ENCODE measurements around the gene FN1.

FN1 gene

DNA sequence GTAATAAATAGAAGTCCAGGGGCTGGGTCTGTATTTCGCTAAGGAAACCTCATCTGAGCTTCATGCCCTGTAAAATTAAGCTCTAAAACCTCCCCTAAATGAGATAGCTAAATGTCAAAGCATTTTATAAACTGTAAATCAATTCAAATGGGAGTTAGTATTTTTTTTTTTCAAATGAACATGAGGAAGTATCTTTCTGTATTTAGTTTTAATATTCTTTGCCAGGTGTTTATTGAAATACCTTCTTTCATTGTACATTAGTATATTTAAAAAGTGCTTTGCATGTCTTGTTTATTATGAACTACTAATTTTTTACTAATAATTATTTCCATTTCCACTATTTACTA is 76.3 kb downstream of the FN1 start:
- in situ Hi-C loops (cut with MboI; ENCODE audit: low pct_unique_long_range_greater_than_20kb, low sequenced_read_pairs, unreplicated experiment), result no loop called here
- TF ChIP-seq, protein P1, sequence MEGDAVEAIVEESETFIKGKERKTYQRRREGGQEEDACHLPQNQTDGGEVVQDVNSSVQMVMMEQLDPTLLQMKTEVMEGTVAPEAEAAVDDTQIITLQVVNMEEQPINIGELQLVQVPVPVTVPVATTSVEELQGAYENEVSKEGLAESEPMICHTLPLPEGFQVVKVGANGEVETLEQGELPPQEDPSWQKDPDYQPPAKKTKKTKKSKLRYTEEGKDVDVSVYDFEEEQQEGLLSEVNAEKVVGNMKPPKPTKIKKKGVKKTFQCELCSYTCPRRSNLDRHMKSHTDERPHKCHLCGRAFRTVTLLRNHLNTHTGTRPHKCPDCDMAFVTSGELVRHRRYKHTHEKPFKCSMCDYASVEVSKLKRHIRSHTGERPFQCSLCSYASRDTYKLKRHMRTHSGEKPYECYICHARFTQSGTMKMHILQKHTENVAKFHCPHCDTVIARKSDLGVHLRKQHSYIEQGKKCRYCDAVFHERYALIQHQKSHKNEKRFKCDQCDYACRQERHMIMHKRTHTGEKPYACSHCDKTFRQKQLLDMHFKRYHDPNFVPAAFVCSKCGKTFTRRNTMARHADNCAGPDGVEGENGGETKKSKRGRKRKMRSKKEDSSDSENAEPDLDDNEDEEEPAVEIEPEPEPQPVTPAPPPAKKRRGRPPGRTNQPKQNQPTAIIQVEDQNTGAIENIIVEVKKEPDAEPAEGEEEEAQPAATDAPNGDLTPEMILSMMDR (IDR thresholded peaks at IDR 0.05; ENCODE audit: extremely low read depth, insufficient read depth, missing control alignments), result no peak

DNA sequence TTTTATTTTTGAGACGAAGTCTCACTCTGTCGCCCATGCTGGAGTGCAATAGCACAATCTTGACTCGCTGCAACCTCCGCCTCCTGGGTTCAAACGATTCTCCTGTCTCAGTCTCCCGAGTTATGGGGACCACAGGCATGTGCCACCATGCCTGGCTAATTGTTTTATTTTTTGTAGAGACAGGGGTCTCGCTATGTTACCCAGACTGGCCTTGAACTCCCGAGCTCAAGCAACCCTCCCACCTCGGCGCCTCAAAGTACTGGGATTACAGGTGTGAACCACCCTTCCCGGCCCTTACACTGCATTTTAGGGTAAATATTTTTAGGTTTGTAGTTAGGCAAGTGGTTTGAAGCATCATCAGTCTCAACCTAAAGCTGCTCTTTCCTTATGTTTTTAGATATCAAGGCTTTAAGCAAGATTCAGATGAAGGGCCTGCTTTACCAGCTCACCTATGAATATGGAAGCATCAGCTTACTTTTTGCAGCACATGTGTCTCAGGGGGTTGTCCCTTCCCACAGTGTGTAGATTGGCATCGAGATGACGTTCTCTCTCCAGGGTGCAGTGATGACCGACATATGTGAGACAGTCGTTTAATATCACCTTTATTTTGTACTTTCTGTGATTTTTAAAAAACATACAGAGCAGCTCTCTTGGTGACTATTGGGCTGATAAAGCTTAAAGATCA is 76.8 kb downstream of the FN1 start:
- TF ChIP-seq, protein P1 (IDR thresholded peaks at IDR 0.05; ENCODE audit: extremely low read depth, insufficient read depth, missing control alignments), result no peak
- no peak for DNase-seq (ENCODE audit: low spot score)
- in situ Hi-C loops (cut with MboI; ENCODE audit: low pct_unique_long_range_greater_than_20kb, low sequenced_read_pairs, unreplicated experiment), result no loop called here

More for the DNA sequence above, 76.3 kb downstream of the FN1 start:
- no peak for DNase-seq (ENCODE audit: low spot score)

DNA sequence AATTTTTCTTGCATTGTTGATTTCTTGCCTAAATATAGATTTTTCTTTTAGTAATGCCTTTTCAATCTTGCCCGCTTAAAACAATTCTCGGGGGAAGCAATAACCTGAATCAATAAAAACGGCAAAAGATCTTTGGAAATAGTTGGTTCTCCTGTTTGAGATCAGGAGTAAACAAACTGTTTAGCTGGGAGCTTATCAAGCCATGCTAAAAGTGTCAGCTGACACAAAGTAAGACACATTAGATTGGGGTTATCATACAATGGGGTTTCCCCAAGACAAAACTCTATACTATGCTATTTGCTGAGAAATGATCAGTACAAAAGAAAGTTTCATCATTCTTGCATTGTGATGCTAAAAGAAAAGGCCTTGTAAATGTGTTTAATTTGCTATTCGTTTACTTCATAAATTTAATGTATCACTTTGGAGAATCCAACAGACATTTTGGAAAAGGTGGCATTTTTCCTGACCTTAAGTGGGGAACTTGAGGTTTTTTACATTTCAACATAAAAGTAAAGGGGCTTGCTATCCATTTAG is 77.5 kb downstream of the FN1 start:
- no peak for DNase-seq (ENCODE audit: low spot score)
- in situ Hi-C loops (cut with MboI; ENCODE audit: low pct_unique_long_range_greater_than_20kb, low sequenced_read_pairs, unreplicated experiment), result no loop called here
- TF ChIP-seq, protein P1 (IDR thresholded peaks at IDR 0.05; ENCODE audit: extremely low read depth, insufficient read depth, missing control alignments), result no peak

DNA sequence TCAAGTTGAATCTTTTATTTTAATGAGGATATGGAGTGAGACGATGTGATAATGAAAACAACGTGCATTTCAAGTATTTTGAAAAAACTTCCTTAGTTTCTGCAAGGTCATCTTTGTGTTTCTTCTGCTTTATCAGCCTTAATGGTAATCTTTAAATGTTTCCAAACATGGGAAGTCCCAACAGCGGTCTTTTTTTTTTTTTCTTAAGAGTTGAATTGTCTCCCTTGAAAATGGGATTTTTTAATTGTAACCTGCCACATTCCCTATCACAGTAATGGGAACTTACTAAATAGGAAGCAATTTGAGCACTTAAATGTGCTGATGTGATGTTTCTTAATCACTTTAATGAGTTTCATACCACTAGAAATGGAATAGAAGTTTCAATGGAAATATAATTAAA is 78.2 kb downstream of the FN1 start:
- DNase-seq (ENCODE audit: low spot score), result no peak
- TF ChIP-seq, protein P1 (IDR thresholded peaks at IDR 0.05; ENCODE audit: extremely low read depth, insufficient read depth, missing control alignments), result no peak
- in situ Hi-C loops (cut with MboI; ENCODE audit: low pct_unique_long_range_greater_than_20kb, low sequenced_read_pairs, unreplicated experiment), result no loop called here

DNA sequence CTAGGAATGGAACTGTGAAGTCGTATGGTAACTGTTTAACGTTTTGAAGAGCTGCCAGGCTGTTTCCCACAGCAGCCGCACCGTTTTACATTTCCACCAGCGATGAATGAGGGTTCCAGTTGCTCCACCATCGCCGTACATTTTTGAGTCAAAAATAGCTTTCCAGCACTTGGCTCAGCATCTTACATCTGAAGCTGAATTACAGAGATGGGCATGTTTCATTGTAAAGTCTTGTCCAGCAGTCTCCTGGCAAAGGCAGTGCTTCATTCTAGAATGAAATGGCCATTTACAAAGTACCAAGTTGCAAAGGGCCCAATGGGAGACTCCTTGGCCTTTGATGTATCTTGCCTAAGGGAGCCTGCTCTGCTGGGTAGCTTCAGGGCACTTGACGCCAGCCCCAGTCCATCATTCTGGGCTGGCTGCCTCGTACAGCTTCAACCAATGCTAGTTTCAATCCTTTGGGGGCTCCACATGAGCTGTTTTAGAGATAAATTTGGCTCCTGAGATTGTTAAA is 78.9 kb downstream of the FN1 start:
- TF ChIP-seq, protein P1 (IDR thresholded peaks at IDR 0.05; ENCODE audit: extremely low read depth, insufficient read depth, missing control alignments), result no peak
- in situ Hi-C loops (cut with MboI; ENCODE audit: low pct_unique_long_range_greater_than_20kb, low sequenced_read_pairs, unreplicated experiment), result no loop called here
- no peak for DNase-seq (ENCODE audit: low spot score)

DNA sequence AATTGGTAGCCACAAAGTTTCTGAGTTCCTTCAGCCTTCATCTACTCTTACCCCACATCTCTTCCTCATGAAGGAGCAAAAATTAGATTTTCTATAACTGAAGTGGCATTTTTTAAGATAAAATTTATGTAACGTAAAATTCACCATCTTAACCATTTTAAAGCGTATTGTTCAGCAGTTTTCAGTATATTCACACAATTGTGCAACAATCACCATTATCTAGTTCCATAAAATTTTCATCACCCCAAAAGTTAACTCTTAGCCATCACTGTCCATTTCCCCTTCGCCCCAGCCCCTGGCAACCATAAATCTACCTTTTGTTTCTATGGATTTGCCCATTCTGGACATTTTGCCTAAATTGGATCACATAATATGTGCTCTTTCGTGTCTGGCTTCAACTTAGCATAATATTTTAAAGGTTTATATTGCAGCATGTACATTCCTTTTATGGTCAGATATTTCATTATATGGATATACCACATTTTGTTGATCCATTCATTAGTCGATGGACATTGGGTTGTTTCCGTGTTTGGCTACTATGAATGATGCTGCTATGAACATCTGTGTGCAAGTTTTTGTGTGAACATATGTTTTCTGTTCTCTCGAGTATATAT is 79.4 kb downstream of the FN1 start:
- no peak for DNase-seq (ENCODE audit: low spot score)
- in situ Hi-C loops (cut with MboI; ENCODE audit: low pct_unique_long_range_greater_than_20kb, low sequenced_read_pairs, unreplicated experiment), result no loop called here
- TF ChIP-seq, protein P1 (IDR thresholded peaks at IDR 0.05; ENCODE audit: extremely low read depth, insufficient read depth, missing control alignments), result no peak

All from GM13977 (cell line).